ENCODE data around the gene DUSP10.

The DUSP10 gene

GRCh38 chr1:221670081-221670480, 71.8 kb downstream of the DUSP10 start:
- TF ChIP-seq GATA2 (IDR thresholded peaks at IDR 0.05; ENCODE audit: low read depth, low read length) (no peak), GATA3 (IDR thresholded peaks at IDR 0.05; ENCODE audit: low read depth, low read length) (no peak)

GRCh38 chr1:221669441-221669840, 72.4 kb downstream of the DUSP10 start:
- TF ChIP-seq GATA3 (IDR thresholded peaks at IDR 0.05; ENCODE audit: low read depth, low read length) (no peak), GATA2 (IDR thresholded peaks at IDR 0.05; ENCODE audit: low read depth, low read length) (no peak)

GRCh38 chr1:221667504-221667903, 74.4 kb downstream of the DUSP10 start:
- TF ChIP-seq GATA2 (IDR thresholded peaks at IDR 0.05; ENCODE audit: low read depth, low read length) (no peak), GATA3 (IDR thresholded peaks at IDR 0.05; ENCODE audit: low read depth, low read length) (no peak)

GRCh38 chr1:221664253-221664652, 77.6 kb downstream of the DUSP10 start:
- TF ChIP-seq GATA3 (IDR thresholded peaks at IDR 0.05; ENCODE audit: low read depth, low read length) = no peak
- TF ChIP-seq GATA2 (IDR thresholded peaks at IDR 0.05; ENCODE audit: low read depth, low read length) = no peak

GRCh38 chr1:221663321-221663720, 78.6 kb downstream of the DUSP10 start:
- TF ChIP-seq GATA2 (IDR thresholded peaks at IDR 0.05; ENCODE audit: low read depth, low read length) (no peak), GATA3 (IDR thresholded peaks at IDR 0.05; ENCODE audit: low read depth, low read length) (no peak)

GRCh38 chr1:221655766-221656305, 86.1 kb downstream of the DUSP10 start:
- TF ChIP-seq GATA3 (IDR thresholded peaks at IDR 0.05; ENCODE audit: low read depth, low read length) (no peak), GATA2 (IDR thresholded peaks at IDR 0.05; ENCODE audit: low read depth, low read length) (no peak)

All from SH-SY5Y (cell line).